Activated CD4-positive, alpha-beta memory T cell treated with anti-CD3 and anti-CD28 coated beads, Interleukin-2, amount 10 ng/mL, durations not matched to agents 7 days and 5 days (primary cell): Measurements from ENCODE around the gene RFX1. TPM values are rescaled to one million over a fixed set of nuclear protein-coding genes. Genes with fewer than 3 reads are reported as not detected.

Experiments
- CTCF ChIA-PET: fragments of 350-600 bp; sonication (Branson Sonifier 250); formaldehyde crosslinking; loops from one replicate; lab custom pipeline; 2021; ENCODE audit warnings: antibody characterized with exemption, inconsistent platforms; lab: Charles Lee
- POLR2A ChIA-PET: fragments of 350-600 bp; sonication (Branson Sonifier 250); formaldehyde crosslinking; loops from one replicate; lab custom pipeline; 2021; ENCODE audit warnings: antibody characterized with exemption; lab: Charles Lee
- DNase-seq: peaks from one replicate; pipeline ENCODE4 v3.0.0-alpha.2; 2020
- H3K27ac Mint-ChIP-seq: one replicate; pipeline ENCODE4 v1.8.0; 2021; ENCODE audit warnings: mild to moderate bottlenecking, mixed read lengths
- H3K27me3 Mint-ChIP-seq: one replicate; pipeline ENCODE4 v1.8.0; 2021; ENCODE audit warnings: mixed read lengths
- H3K36me3 Mint-ChIP-seq: one replicate; pipeline ENCODE4 v1.8.0; 2021; ENCODE audit warnings: low read depth, mixed read lengths
- H3K4me1 Mint-ChIP-seq: one replicate; pipeline ENCODE4 v1.8.0; 2021; ENCODE audit warnings: mixed read lengths
- H3K4me3 Mint-ChIP-seq: one replicate; pipeline ENCODE4 v1.8.0; 2021; ENCODE audit warnings: mild to moderate bottlenecking, mixed read lengths
- H3K9me3 Mint-ChIP-seq: one replicate; pipeline ENCODE4 v1.8.0; 2021; ENCODE audit warnings: mixed read lengths
- total RNA-seq, 2 experiments: library from RNA; stranded (reverse); gene quantifications; one replicate each; pipeline ENCODE4 v1.2.3, GENCODE V29; 2021

Gene RFX1
- total RNA-seq, 2 experiments from 2014 or later, result 16.8 to 18.6 TPM

- ChIA-PET POLR2A (no interaction called here), CTCF (no interaction called here)
- Mint-ChIP-seq H3K9me3 (no peaks in the 10 kb centered on the region), H3K36me3 (peaks cover 29% of the 10 kb centered on the region), H3K4me3 (no peak overlapping the region), H3K4me1 (peaks cover 2% of the 10 kb centered on the region), H3K27me3 (no peaks in the 10 kb centered on the region), H3K27ac (no peak overlapping the region)
- no peak for DNase-seq
Observed at GRCh38 chr19:13913352-13913751, 92.8 kb downstream of the RFX1 start.

Other genes with a start within 250 kb of the RFX1 start
- 10 to 100 TPM; 22.4 to 22.7 TPM for gene MRI1, start 241.8 kb downstream of the RFX1 start, total RNA-seq
- gene C19orf53, start 231.9 kb downstream of the RFX1 start, total RNA-seq, result 10 to 100 TPM; 79.4 to 83.7 TPM
- gene ZSWIM4, start 210.9 kb downstream of the RFX1 start, total RNA-seq, result 10 to 100 TPM; 10.1 to 10.4 TPM
- under 1 TPM; 0.65 to 0.95 TPM for gene NANOS3, start 129.2 kb downstream of the RFX1 start, total RNA-seq
- gene BRME1, start 100.2 kb downstream of the RFX1 start, total RNA-seq, result 1 to 10 TPM; 3.8 to 4.4 TPM
- 10 to 100 TPM; 30.6 to 32.7 TPM for gene CC2D1A, start 100.1 kb downstream of the RFX1 start, total RNA-seq
- under 1 TPM; 0.35 to 0.48 TPM for gene PODNL1, start 67.9 kb downstream of the RFX1 start, total RNA-seq
- 10 to 100 TPM; 76.2 to 78.4 TPM for gene DCAF15, start 53.8 kb downstream of the RFX1 start, total RNA-seq
- gene RLN3, start 21.8 kb upstream of the RFX1 start, total RNA-seq, result not detected
- 10 to 100 TPM; 55.5 to 58.1 TPM for gene IL27RA, start 25.4 kb upstream of the RFX1 start, total RNA-seq
- gene PALM3, start 55.8 kb upstream of the RFX1 start, total RNA-seq, result not detected
- 1 to 10 TPM; 3.2 to 3.5 TPM for gene MISP3, start 66.5 kb upstream of the RFX1 start, total RNA-seq
- gene C19orf67, start 79.5 kb upstream of the RFX1 start, total RNA-seq, result under 1 TPM in 1 of 2 experiments, not detected in 1; 0.35 TPM
- gene SAMD1, start 84.4 kb upstream of the RFX1 start, total RNA-seq, result 10 to 100 TPM; 63.4 to 64.6 TPM
- 10 to 100 TPM; 48.1 to 49.8 TPM for gene PRKACA, start 111.4 kb upstream of the RFX1 start, total RNA-seq
- gene ASF1B, start 130.3 kb upstream of the RFX1 start, total RNA-seq, result 10 to 100 TPM; 93.5 to 94.8 TPM
- gene ADGRL1, start 199.8 kb upstream of the RFX1 start, total RNA-seq, result 1 to 10 TPM; 6.5 to 6.7 TPM